Stimulated activated CD4-positive, alpha-beta T cell treated with anti-CD3 and anti-CD28 coated beads, Interleukin-15, amount 100 ng/mL, for 24 hours (primary cell): ENCODE data around the gene RER1.

Experiments
- DNase-seq: peaks from one replicate; pipeline ENCODE4 v3.0.0-alpha.2; 2020

The RER1 gene

GRCh38 chr1:2354511-2355372 is 36.9 kb upstream of the RER1 start:
- DNase-seq, result no peak

DNA sequence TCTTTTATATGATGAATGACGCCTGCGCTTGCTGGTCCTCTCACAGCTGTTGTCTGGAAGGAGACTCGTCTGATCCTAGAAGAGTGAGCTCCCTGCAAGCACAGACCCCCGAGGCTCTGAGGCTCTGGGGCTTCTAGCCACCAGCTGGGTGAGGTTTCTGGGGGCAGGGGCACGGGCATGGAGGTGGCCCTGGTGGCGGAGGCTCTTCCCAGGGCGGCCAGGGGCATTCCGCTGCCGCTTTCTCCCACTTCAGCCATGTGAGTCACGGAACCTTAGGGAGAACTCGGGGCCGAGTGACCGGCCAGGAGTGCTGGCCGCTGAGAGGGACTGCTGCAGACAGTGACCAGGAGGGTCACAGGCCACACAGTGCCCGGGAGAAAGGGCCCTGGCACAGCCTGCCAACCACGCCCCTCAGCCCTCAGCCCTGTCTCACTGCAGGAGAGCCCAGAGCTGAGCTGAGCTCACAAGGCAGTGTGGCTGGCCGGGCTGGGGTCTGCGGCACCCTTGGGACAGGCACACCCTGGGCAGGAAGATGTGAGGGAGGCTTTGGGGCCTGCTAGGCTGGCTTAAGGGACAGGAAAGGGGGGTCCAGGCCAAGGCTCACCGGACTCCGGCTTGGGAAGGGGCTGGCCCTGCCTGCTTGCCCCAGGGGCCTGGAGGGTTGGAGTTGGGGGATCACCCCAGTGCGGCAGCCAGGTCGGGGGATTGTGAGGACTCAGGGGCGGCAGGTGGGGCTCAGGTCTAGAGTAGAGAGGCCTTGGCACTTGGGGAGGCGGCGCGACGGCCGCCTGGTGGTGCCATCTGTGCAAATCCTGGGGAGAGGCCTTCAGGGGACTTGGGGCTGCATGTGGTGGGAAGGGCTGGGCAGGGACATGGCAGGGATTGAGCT is 36.0 kb upstream of the RER1 start:
- no peak for DNase-seq

DNA sequence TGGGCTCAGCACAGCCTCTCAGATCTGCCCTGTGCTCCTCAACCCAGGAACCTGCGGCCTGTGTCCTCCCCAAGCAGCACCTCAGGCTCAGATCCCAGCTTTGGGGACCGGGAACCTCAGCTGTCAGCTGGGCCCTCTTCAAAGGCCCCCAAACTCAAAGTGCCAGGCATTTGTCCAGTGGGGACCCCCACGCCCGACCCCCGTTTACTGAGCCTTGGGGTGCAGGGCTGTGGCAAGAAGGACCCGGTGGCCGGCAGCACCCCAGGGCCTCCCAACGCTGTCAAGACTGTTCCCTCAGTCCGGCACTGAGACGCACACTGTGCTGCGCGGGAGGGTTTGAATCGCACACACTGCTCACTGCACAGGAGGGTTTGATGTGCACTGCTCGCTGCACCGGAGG is 35.2 kb upstream of the RER1 start:
- DNase-seq, result no peak

GRCh38 chr1:2356911-2357845 is 34.5 kb upstream of the RER1 start:
- no peak for DNase-seq

GRCh38 chr1:2358072-2358471 is 33.6 kb upstream of the RER1 start:
- no peak for DNase-seq

DNA sequence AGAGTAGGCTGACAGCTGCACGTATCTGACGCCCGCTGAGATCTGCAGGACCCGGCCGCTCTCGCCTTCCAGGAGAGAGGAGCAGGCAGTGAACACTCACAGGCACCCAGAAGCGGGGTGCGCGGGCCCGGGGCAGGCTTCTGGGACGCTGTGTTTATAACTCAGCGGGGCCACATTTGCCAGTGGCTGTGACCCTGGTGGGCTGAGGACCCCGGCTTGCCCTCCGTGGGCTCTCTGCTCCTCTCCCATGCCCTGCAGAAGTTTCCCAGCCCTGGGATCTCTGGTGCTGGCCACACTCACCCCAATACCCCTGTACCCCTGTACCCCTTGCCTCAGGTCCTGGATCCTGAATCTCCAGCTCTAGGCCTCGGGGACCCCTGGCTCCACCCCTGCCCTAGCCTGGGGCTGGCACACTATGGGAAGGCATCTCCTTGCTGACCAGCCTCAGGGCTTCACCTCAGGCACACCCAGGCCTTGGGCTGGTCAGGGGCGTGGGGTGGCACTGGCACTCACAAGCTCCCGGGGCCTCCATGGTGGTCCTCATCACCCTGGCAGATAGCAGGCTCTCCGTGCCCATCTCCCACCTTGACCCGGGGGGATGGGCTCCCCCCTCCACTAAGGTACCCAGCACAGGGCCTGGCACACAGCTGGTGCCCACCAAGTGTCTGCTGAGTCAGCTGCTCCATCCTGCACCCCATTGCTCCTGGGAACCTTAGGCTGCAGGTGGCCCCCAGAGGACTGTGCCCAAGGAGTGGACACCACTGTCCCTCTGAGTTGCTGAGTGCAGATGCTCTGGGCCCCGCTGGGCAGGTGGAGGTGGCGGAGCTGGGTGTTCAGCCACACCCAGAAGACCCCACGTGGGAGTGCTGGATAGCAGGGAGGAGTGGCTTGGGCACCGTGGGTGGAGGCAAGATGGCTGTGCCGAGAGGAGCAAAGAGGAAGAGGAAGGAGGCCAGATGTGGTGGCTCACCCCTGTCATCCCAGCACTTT is 32.7 kb upstream of the RER1 start:
- no peak for DNase-seq

- no peak for DNase-seq
Measured at GRCh38 chr1:2360588-2361364, 30.9 kb upstream of the RER1 start.

DNA sequence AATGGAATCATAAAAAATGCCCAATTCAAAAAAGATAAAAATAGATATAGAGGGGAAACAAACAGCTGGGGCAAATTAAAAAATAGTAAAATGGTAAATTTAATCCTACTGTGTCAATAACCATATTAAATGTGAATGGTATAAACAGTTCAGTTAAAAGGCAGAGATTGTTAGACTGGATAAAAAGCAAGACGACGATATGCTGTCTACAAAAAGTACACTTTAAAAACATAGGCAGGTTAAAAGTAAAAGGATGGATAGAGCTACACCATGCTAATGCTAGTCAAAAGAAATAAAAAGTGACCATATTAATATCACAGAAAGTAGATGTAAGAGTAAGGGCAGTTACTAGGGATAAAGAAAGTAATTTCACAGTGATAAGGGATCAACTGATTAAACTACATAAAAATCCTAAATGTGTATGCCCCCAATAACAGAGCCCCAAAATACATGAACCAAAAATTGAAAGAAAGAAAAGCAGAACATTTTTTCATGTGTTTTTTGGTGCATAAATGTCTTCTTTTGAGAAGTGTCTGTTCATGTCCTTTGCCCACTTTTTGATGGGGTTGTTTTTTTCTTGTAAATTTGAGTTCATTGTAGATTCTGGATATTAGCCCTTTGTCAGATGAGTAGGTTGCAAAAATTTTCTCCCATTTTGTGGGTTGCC is 27.7 kb upstream of the RER1 start:
- no peak for DNase-seq

DNA sequence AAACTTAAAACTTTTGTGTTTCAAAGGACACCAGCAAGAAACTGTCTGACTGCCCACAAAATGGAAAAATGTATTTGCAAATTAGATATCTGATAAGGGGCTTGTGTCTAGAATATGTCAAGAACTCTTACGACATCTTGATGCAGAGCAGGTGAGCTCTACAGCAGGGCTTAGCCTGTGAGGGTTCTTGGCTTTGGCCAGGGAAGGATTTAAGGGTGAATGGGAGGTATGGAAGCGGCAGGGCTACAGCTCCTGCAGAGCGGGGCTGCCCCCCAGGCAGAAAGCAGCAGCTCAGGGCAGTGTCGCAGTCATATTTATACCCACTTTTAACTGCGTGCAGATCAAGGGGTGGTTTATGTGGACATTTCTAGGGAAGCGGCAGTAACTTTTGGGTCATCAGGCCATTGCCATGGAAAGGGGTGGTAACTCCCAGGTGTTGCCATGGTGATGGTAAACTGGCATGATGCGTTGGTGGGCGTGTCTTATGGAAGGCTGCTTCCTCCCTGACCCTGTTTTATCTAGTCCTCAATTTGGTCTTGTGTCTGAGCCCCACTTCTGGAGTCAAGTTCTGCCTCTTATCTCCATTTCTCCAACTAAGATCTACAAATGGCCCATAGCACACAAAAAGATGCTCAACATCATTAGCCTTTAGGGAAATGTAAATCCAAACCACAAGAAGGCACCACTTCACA is 23.4 kb upstream of the RER1 start:
- DNase-seq, result no peak

GRCh38 chr1:2372551-2373490 is 18.8 kb upstream of the RER1 start:
- DNase-seq, result no peak

DNA sequence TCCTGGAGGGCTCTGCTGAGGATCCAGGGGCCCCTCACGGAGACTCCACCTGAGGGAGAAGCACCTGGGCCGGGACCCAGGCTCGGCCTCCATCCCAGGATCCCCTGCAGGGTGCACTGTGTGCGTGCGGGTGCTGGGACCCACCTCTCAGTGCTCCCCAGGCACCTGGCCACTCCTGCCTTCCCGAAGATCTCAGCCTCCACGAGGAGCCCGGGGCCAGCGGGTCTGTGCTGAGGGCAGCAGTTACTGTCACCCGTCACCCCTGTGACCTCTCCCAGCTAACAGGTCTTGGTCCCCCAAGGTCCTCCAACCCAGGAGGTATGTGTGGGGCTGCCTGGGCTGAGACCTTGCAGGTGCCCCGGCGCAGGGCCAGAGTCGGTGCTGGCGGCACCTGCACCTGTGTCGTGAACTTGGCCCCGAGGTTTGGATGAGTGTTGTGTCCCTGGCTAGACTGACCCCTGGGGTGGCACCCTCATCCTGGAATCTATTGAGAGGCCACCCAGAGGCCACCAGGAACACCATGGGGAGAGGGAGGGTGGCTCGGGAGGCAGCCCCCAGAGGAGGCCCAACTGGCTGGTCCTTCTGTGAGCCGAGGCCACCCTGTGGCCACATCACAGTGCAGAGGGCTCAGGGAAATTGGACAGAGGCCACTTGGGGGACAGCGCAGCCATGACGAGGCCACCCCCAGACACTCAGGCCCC is 17.9 kb upstream of the RER1 start:
- no peak for DNase-seq

DNA sequence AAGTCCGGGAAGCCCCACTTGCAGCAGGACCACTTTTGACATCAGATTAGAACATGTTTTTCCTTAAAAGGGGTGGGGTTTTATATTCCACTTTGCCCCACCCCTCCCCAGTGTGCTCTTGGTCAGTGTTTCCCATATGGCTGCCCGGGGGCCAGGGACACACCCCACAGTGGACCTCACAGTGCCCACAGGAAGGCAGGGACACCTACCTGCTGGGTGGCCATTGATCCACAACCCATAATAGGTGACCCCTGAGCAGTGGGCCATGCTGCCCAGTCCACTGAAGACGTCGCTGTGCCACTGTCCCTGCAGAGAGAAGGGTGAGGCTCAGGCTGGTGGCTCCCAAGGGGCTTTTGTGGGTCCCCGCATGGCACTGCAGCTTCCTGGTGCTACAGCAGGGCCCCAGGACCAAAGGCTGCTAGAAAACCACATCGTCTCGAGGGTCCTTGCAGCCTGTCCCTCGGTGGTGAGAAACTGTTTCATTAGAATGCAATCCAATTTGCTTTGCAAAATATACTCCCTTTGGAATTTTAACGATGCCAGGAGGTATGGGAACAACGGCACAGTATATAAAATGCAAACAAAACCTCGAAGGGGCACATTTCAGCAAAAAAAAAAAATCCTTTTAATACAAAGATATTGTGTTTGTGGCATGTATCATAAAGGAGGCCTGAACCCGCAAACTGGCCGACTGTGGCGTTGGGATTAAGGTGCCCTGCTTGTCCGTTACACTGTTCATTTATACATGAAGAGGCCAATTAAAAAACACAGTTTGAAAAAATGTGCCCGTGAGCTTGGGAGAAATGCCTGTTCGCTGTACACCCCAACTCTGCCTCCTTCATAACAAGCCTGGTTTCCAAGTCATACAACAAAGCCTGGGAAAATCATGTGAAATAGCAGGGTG is 17.1 kb upstream of the RER1 start:
- no peak for DNase-seq

GRCh38 chr1:2375246-2375922 is 16.3 kb upstream of the RER1 start:
- DNase-seq, result no peak

- no peak for DNase-seq
Measured at GRCh38 chr1:2375923-2376260, 15.7 kb upstream of the RER1 start.

GRCh38 chr1:2376261-2376741 is 15.3 kb upstream of the RER1 start:
- no peak for DNase-seq
